Measurements from ENCODE around the gene COPA. TPM values are rescaled to one million over a fixed set of nuclear protein-coding genes. Genes with fewer than 3 reads are reported as not detected.

Gene COPA
- total RNA-seq: 100 to 1,000 TPM; 140 to 186 (median 150) TPM

DNA sequence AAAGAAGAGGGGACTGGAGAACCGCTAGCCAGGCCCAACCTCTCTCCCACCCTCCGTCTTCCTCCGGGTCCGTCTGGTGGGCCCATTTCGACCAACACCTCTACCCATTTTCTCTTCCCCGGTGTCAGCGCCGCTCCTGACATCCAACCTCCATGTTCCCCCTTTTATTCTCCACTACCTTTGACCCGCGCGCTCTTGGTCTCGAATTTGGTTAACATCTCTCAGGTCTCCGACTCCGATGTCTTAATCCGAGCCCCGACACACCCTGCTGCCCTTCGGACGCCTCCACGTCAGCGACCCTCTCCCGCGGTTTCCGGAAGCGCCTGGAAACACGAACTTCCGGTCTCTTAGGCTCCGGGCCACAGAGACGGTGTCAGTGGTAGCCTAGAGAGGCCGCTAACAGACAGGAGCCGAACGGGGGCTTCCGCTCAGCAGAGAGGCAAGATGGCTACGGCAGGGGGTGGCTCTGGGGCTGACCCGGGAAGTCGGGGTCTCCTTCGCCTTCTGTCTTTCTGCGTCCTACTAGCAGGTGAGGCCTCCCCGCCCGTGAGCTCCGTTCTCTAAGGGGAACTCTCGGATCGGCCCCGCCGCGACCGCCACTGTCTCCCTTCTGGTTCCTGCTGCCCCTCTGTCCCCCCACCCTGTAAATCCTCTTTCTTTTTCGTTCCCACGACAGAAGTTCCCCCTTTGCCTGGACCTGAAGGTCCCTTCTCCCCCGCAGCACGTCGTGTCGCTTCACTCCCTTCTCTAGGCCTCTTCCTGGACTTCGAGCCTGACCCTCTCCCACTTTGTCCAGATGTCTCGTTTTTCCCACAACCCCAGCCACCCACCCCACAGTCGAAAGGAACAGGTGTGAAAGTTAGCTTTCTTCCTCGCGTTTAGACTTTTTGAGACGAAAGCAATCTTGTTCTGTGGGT is at the start of gene COPA, which contains the start of gene NCSTN:
COPA (minus strand) TSS at position 298 of the 917 bp plus-strand sequence; CDS start at position 218, 80 bp downstream.
NCSTN (plus strand) TSS at position 431 of the 917 bp plus-strand sequence; CDS start at position 445, 14 bp downstream.
- TF ChIP-seq CTCF (IDR thresholded peaks at IDR 0.05; ENCODE audit: low read depth): no peak

GRCh38 chr1:160377585-160378206 is 34.6 kb upstream of the COPA start:
- no peak for TF ChIP-seq CTCF (IDR thresholded peaks at IDR 0.05; ENCODE audit: low read depth)

DNA sequence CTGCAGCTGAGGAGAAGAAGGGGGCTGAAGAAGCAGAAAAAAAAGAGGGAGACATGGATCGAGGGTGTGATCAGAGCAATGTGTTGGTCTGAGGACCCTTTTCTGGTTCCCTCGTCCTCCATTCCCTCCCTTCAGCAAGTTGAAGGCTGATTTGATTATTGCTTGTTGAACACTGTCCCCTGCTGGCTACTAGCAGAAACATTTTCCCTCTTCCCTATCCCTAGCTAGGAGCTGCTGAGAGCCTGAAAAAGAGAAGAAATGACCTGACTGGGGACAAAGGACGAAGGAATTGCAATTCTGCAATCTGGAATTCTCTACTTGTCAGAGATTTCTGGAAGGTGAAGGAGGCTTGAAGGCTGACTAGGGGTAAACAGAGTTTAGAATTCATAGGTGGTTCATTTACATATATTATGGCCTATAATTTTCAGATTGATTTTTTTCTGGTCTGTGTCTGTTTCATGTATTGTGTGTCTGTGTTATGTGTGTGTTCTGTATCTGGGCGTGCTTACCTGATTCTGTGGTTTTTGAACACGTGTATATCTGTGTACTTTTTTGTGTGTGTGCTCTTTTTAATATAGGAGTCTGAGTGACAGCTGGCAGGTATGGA is 33.6 kb upstream of the COPA start:
- no peak for TF ChIP-seq CTCF (IDR thresholded peaks at IDR 0.05; ENCODE audit: low read depth)

DNA sequence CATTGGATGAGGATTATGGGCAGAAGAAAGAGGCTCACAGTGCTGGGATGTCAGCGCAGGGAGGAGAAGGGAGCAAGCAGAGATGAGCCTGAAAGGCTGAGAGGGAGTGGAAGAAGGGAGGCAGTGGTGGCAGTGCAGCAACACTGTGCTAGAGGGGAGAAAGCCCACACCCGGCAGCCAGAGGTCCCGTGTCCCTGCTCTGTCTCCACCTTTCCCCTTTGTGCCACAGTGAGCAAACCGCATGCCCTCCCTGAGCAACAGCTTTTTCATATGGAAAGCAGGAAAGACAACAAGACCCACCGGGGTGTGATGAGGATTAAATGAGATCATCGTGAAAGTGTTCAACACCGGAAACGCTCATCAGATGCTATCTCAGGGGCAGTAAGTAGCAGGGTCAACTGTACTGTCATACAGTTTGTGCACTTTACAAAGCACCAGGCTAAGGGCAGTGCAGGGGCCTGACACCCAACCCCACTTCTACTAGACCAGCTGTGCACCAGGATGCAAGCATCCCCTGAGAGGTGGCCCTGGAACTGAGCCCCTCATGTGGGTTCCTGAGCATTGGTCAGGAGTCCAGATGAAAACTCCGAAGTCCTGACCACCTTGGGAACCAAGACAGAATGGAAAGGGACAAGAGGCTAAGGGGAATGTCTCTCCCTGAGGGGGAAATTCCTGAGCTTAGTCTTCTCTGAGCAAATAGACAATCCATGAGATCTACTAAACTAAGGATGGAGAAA is 32.9 kb upstream of the COPA start:
- TF ChIP-seq CTCF (IDR thresholded peaks at IDR 0.05; ENCODE audit: low read depth): no peak

- TF ChIP-seq CTCF (IDR thresholded peaks at IDR 0.05; ENCODE audit: low read depth): no peak
Observed at GRCh38 chr1:160374306-160375110, 31.5 kb upstream of the COPA start.

GRCh38 chr1:160373696-160374095 is 30.6 kb upstream of the COPA start:
- TF ChIP-seq CTCF (IDR thresholded peaks at IDR 0.05; ENCODE audit: low read depth): no peak

All from subcutaneous adipose tissue (tissue), 4 donors.